ENCODE measurements around the gene RBAK.

DNA sequence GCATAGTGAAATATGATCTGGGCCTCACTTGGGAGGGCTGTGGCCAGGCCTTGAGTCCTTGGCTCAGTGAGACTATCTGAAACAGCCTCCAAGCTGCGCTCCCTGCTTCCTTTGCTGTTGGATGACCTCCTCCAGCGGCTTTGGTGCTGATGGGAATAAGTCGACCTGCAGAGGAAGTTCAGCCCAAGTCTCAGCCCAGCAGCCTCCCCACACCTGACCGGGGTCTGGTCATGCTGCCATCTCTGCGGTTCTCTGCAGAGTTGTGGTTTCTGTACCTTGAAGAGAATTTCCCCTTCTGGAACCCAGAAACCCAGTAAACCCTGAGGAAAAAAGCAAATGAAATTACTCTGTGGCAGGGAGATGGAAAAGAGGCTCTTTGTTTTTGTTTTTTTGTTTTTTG, 4.6 kb upstream of the RBAK start:
- TF ChIP-seq CTCF (IDR thresholded peaks at IDR 0.05), result no peak
- no peak for TF ChIP-seq EZH2 (IDR thresholded peaks at IDR 0.05)
- TF ChIP-seq EZH2phosphoT487 (IDR thresholded peaks at IDR 0.05), result no peak

All from neural progenitor cell (in vitro differentiated cells).